ENCODE results near the gene TSEN2. TPM values are rescaled to one million over a fixed set of nuclear protein-coding genes. Genes with fewer than 3 reads are reported as not detected.
"Not testable (repeated sequence)": the region's sequence is repeated elsewhere in the genome, so short reads cannot be mapped to it uniquely, and the experiment has no call there.

Gene TSEN2
- total RNA-seq, 1 donor: 17.8 TPM

DNA sequence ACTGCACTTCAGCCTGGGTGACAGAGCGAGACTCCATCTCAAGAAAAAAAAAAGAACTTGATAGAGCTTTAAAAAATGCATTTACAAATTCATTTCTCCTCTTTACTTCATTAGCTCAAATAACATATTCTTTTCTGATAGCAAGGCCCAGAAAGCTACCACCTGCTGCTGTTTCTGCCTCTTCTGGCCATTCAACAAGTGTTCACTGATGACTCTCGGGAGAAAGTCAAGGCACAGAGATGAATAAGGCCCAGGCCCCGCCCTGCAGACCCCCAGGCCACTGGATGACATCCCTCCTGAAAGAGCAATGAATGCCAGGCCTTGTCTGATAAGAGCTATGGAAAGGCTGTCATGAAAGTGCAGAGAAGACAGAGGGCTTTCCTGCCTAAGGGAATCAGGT lies 13.6 kb upstream of the TSEN2 start:
- DNase-seq (ENCODE audit: low read depth in 2 of 3, low spot score in 2 of 3): no peak

DNA sequence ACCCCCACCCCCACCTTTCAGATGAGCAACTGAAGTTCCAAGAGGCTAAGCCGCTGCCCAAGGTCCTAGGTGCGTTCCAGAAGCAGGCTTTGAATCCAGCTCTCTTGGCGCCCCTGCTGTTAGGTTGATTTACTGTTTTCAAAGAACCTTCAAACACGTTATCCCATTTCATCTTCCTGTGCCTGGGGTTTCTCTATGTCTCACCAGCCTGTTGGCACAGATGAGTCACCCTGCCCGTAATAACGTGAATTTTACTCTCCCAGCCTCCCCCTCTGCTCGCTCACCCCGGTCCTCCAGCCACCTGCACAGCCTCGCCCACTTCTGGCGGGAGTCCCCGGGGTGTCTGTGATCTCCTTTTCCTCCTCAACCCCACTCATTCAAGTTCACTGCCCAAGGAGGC lies 13.0 kb upstream of the TSEN2 start:
- DNase-seq (ENCODE audit: low read depth in 2 of 3, low spot score in 2 of 3): no peak

DNA sequence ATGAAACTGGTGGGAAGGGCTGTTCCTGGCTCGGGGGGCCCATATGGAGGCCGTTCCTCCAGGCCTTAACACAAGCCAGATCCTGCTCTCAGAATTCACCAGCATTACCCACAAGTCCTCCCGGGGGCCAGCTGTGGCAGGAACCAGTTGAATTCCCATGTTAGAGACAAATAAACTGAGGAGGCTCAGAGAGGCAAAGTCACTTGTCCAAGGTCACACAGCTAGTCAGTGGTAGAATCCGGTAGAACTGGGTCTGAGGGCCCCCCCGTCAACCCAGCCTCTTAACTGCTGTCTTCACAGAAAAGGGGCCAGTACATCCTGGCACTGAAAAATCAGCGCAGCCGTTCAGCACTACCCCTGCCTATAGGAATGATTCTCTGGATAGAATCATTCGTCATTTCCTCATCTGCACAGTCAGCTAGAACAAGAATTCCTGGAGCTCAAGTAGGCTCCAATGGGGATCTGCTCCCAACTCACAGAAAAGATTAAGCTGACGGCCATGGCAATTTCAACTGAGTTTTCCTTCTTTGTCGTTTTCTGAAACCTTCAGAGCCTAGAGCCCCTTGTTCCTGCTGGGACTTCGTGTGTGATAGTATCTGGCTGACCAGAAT lies 12.2 kb upstream of the TSEN2 start:
- DNase-seq (ENCODE audit: low read depth in 2 of 3, low spot score in 2 of 3): no peak

DNA sequence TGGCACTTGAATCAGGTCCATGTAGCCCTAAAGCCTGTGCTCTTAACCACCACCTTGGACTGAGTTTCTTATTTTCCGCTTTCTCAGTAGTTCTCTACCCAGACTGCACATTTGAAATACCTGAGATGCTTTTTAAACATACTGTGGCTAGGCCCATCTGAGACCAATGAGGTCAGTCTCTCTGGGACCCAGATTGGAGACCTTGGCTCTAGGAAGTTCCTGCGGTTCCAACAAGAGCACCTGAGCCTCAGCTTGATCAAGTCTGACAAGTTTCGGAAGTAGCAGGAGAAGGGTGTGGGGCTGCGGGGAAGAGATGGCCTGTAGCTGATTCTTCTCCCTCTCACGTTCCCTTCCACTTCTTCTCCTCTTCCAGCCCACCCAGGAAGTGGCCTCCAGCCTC lies 11.5 kb upstream of the TSEN2 start:
- DNase-seq (ENCODE audit: low read depth in 2 of 3, low spot score in 2 of 3): no peak

DNA sequence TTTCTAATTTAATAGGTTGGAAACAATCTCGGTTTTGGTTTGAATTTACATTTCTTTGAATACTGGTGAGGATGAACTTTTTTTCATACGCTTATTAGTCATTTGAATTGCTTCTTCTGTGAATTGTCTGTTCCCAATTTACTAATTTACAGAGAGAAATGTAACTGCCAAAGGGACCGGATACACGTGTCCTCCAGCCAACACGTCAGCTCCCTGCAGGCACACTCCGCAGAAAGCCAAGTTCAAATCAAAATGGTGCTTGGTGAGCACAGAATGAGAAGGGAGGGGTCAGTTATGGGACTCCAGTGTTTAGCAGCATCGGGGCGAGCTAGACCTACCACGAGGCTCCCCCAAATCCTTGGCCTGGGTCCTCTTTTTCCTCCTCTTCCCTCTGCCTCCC lies 10.8 kb upstream of the TSEN2 start:
- DNase-seq (ENCODE audit: low read depth in 2 of 3, low spot score in 2 of 3): no peak

DNA sequence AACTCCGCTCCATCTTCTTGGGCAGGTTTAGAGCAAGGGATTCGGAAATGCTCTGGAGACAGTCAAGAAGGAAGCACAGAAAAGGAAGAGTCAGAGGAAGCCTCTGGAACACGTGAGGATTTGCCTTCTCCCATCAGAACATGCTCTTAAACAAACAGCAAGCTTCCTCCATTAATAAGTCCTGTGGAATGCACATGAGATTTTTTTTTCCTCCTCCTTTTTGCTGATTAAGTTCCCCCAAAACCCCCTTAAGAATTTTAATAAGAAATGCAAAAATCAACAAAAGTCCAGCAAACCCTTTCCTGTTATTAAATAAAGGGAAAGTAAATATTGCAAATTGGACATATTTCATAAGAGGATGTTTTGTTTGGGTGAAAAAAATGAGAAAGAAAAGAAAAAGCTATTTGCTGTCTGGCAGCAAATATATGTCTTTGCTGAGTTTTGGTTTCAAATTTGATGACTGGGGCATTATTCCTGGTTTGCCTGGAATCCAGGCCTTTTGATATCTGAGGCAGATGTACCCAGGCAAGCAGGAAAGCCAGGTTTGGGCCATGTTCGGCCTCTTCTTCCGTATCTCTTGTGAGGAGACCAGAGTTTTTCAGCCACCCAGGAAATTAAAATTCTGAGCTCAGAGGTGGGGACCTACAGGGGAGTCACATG lies 7.9 kb upstream of the TSEN2 start:
- no peak for DNase-seq (ENCODE audit: low read depth in 2 of 3, low spot score in 2 of 3)

DNA sequence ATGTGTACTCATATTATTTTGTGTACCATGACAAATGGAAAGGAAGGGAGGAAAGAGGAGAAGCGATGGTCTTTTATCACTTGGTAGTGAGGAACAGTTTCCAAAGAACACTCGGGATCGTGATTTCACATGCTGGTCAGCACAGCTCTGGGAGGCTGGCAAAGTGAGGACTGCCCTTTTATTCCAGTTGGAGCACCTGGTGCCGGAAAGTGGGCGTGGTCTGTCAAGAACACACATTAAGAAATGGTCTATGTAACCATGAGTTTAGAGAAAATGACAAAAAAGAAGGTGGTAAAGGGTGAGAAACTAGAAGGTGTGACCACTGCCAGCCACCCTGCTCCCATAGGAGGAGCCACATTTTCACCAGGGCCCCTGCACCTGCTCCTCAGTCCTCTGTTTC lies 7.0 kb upstream of the TSEN2 start:
- DNase-seq (ENCODE audit: low read depth in 2 of 3, low spot score in 2 of 3): no peak

DNA sequence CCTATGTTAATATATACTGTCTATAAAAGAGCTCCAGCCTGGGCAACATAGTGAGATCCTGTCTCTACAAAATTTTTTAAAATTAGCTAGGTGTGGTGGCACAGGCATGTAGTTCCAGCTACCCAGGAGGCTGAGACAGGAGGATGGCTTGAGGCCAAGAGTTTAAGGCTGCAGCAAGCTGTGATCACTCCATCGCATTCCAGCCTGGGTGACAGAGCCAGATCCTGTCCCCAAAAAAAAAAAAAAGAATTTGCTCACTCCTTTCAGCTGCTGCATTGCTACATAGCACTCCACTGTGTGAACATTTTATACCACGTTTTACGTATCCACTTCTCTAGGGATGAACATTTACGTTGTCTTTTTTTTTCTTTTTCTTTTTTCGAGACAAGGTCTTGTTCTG lies 6.0 kb upstream of the TSEN2 start:
- DNase-seq (ENCODE audit: low read depth in 2 of 3, low spot score in 2 of 3): no peak

DNA sequence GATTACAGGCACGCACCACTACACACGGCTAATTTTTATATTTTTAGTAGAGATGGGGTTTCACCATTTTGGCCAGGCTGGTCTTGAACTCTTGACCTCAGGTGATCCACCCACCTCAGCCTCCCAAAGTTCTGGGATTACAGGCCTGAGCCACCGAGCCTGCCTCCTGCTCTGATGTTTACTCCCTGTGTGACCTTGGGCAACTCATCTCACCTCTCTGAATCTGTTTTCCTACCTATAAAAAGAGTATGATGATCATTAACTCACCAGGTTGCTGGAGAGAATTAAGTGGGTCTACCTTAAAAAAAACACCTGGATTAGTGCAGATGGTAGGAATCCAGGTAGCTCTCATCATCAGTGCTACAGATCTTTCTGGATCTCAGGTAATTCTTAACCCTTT lies 5.1 kb upstream of the TSEN2 start:
- not testable (repeated sequence) for DNase-seq (ENCODE audit: low read depth in 2 of 3, low spot score in 2 of 3)

DNA sequence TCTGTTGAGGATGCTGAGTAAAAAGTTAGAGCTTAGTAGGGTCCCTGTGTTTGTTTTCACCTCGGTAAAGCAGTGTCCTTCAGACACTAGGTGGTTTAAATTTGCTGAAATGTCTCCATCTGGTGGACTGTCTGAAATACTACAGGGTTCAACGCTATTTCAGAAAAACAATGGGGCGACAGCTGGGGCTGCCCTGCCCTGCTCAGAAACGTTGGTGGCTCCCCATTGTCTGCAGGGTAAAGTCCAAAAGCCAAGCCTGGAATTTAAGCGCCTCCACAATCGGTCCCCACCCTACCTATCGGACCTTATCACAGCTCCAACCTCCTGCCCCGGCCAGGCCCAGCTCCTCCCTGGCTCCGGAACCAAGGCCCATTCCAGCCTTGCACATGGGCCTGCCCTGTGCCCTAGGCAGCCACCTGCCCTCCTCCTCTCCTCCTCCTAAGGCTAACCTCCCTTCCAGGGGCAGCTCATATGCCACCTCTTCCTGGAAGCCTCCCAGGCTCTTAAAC lies 4.3 kb upstream of the TSEN2 start:
- DNase-seq (ENCODE audit: low read depth in 2 of 3, low spot score in 2 of 3): peak in 2 of 3 donors; percentile 36 to 67

DNA sequence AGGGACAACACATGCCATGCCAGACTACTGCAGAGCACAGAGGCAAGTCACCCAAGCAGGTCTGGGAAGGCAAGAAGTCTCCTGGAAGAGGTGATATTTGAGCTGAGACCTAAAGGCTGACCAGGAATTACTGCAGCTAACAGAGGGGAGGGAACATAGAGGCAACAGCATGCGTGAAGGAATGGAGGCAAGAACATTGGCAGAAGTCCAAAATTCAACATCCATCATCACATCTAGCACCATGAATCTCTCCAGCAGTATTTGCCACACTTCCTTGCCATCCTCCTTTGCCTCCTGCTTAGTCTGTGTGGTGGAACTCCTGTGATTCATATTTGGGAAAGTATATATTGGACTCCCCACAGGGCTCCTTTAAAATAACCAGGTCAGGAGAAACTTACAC lies 870 bp upstream of the TSEN2 start:
- DNase-seq (ENCODE audit: low read depth in 2 of 3, low spot score in 2 of 3): no peak

DNA sequence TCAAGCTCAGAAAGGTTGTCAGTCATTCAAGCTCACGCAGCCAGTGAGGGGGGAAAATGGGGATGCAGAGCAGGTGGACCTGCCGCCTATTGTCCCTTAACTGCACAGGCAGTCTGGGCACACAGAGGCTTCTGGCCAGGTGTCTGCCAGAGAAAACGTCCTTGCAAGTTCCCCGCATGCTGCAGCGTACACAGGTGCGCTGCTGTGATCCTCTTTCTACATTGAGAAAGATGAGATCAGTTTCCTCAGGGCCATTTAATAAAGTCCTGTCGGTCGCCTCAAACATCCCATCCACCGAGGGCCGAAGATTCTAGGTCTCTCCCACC lies 445 bp upstream of the TSEN2 start:
- DNase-seq (ENCODE audit: low read depth in 2 of 3, low spot score in 2 of 3): no peak

DNA sequence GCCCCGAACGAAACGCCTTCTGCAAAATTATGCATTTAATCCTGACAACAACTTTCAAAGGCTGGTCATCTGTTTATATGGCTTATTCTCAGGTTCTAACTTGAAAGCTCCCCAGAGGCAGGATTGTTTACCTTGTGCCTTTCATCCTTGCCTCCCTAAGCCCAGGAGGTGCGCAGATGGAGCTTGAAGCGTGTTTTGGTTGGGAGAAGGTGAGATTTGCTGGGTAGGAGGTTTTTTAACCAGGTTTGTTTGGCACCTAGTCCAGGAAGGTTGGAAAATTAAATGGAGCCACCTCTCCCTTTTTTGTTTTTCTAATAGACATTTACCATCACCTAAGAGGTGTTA lies 675 bp downstream of the TSEN2 start:
- no peak for DNase-seq (ENCODE audit: low read depth in 2 of 3, low spot score in 2 of 3)

DNA sequence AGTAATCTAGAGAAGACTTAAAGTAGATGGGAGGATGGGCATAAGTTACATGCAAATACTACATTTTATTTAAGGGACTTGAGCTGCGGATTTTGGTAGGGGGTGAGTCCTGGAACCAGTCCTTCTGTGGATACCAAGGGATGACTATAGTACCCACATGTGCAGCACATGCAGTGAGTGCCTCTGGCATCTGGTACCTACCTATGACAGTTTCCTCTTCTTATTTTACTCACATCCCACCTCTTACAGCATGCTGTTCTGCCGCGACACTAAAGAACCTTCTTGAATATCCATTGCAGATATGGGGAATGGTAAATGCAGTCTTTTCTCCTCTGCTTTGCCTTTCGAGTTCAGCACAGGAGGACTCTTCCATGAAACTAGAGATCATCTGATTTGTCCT lies 1.7 kb downstream of the TSEN2 start:
- no peak for DNase-seq (ENCODE audit: low read depth in 2 of 3, low spot score in 2 of 3)

DNA sequence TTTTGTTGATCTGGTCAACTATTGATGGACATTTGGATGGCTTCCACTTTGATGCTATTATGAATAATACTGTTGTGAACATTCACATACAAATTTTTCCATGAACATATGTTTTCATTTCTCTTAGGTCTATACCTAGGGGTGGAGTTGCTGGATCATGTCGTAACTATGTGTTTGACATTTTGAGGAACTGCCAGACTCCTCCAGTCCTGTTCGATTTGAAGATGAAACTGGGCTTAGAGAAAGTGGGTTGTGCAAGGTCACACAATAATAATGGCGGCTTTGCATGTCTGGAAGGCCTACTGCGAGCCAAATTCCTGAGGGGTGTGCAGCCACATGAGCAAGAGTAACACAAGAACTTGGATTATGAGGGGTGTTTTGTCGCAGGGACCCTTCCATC lies 2.6 kb downstream of the TSEN2 start:
- no peak for DNase-seq (ENCODE audit: low read depth in 2 of 3, low spot score in 2 of 3)

DNA sequence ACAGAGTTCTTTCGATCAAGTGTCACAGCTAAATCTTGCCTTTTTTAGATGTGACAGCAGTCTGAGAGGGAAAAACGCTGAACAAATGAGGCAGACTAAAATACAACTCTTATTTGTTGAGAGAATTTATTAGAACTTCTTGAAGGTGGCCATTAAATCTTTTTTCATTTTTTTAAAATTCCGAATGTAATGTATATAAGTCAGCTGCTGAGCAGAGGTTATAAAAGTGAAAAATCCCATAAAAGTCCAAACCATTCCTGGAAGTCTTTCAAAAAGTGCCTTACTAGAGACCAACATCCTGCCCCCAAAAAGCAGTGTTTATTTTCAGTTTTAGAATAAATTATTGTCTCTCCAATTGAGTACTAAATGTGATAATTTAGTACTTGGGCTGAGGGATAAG lies 3.1 kb downstream of the TSEN2 start:
- no peak for DNase-seq (ENCODE audit: low read depth in 2 of 3, low spot score in 2 of 3)

DNA sequence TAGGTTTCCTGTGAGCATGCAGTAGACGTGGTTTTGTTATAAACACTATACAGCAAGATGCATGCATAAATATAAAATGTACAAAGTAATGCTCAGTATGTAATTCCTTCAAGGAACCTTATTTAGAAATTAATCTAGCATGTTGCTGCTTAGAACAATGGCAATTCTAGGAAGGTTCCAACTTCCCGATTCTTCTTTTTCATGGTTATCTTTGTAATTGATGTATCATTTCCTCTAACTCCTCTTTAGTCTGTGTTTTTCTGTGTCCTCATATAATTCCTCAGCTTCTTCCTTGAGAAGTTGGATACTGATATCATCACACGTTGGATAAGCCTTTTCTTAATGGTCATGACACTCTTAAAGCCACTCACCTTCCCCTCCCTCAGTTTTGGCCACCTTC lies 3.5 kb downstream of the TSEN2 start:
- no peak for DNase-seq (ENCODE audit: low read depth in 2 of 3, low spot score in 2 of 3)

DNA sequence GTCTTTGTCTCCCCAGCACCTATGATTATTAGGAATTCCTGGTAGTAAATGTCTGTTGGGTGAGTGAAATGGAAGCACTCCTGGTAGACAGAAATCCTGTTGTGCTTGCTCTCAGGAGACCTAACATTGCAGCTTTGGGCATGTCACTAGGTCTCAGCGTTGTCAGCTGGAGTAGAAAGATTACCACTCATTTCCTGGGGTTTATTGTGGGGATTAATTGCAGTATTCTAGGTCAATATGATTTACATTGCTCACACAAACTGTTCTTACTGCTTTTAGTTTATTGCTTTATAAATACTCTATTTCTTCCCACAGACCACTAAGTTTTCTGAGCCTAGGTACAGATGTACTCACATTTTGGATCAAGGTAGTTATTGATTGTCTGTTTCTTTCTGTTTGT lies 5.1 kb downstream of the TSEN2 start:
- DNase-seq (ENCODE audit: low read depth in 2 of 3, low spot score in 2 of 3): no peak

DNA sequence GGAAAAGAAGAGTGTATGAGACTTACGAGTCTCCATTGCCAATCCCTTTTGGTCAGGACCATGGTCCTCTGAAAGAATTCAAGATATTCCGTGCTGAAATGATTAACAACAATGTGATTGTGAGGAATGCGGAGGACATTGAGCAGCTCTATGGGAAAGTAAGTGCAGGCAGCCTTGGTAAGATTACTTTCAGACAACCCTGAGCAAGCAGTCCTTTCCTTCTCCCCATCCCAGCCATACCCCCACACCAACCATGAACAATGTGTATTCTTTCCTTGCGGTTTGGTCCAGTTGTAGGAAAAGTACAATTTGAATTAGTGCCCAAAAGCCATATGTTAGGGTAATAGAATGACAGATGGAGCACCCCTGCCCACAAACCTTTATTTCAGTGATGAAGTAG lies 5.6 kb downstream of the TSEN2 start:
- DNase-seq (ENCODE audit: low read depth in 2 of 3, low spot score in 2 of 3): no peak

DNA sequence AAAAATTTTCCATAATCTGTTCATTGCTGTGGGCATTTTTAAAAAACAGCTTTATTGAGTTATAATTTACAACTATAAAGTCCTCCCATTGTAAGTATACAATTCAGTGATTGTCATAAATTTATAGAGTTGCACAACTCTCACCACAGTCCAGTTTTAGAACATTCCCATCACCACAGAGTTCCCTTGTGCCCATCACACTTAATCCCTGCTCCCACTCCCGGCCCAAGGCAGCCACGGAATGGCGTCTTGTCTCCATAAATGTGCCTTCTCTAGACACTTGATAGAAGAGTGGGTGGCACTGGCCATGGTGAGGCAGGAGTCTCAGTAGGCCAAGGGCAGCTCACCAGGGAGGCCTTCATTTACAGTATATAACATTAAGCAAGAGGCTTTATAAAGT lies 6.3 kb downstream of the TSEN2 start:
- DNase-seq (ENCODE audit: low read depth in 2 of 3, low spot score in 2 of 3): no peak

DNA sequence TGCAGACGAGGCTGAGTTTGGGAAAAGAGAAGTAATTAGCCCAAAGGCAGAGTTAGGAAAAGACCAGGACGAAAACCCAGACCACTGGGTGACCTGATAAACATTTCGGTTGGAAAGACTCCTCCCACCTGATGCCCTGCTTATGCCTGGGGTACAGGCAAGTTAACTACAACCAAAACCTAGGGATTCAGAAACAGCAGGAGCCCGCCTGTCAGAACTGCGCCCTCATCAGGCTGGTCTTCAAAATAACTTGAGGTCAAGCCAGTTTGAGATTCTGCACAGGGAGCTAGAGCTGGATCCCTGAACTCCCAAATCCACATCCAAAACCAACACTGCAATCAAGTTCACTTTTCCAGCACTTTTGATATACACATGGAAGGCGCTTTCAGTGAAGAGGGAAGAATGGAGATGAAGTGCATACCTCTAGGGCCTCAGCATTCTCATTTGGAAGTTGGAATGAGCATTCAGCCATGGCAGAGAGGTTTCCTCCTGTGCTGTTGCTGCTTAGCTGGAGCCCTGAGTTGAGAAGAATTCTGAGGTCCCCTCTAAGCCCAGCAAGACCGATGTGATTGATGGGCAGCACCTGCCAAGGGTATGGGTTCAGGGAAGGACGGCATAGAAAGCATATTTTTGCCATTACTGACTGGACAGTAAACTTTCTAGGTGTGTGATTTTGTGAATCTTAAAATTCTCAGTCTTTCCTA lies 11.6 kb downstream of the TSEN2 start:
- DNase-seq (ENCODE audit: low read depth in 2 of 3, low spot score in 2 of 3): no peak

DNA sequence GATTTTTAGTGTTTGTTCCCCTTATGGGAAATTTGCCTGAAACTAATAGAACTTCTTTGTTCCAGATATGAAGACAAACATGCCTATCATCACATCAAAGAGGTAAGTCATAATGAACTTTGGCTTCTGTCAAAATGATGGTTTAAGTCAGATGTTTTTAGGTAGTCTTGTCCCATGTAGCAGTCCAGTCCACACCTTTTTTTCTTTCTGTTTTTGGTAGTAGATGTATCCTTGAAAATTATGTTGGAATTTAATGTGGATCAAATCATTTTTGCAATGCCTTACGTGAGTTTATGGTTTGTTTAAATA lies 12.1 kb downstream of the TSEN2 start:
- DNase-seq (ENCODE audit: low read depth in 2 of 3, low spot score in 2 of 3): no peak

DNA sequence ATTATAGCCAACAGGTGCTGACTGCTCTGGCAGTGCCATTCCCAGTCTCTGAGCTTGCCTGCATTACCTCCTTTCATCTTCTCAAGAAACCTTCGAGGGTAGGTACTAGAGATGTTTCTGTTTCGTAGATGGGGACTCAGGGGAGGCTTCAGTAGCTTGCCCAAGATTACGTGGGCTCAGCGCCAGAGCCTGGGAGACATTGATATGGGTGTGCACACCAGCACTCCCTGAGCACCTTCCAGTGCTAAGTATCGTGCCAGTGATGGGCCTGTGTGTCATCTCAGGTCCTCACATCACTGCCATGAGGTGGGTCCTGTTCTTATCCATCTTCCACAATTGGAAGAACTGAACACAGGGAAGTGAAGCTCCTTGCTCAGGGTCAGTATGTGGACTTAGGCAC lies 15.2 kb downstream of the TSEN2 start:
- DNase-seq (ENCODE audit: low read depth in 2 of 3, low spot score in 2 of 3): no peak

Measured in hematopoietic multipotent progenitor cell (in vitro differentiated cells).